G401 (cell line): ENCODE data around the gene SLC7A8. TPM values are rescaled to one million over a fixed set of nuclear protein-coding genes. Genes with fewer than 3 reads are reported as not detected.

Experiments
- DNase-seq: peaks from one replicate; pipeline ENCODE4 v3.0.0-alpha.2; 2015; ENCODE audit warnings: low spot score
- in situ Hi-C: cut with HindIII; loops from 2 replicates; pipeline ENCODE4 v1.10.0; 2016; ENCODE audit warnings: low sequenced_read_pairs, mixed read lengths
- total RNA-seq: library from RNA; depleted of rRNA; stranded (reverse); fragments of >200 nt; shearing (Covaris generic); gene quantifications from 2 replicates; pipeline ENCODE4 v1.2.3, GENCODE V29; 2014

The SLC7A8 gene
- total RNA-seq, 1 experiment from 2014 or later = 15.9 TPM

DNA sequence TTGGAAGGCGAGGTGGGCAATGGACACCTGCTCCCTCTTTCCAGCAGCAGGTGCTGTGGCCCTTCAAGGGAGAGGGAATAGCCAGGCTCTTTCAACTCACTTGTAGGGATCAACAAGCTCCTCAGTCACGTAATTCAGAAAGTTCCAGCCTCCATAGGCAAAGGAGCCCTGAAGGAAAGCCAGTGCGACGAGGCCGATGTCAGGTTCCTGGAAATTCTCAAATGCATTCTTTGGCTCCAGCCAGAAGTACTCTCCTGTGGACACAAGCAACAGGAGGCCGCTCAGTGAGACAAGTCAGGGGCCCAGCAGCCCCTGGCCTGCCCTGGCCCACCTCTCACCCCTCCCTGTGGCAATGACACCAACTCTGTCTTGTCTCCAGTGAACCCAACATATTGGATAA is 43.1 kb downstream of the SLC7A8 start:
- DNase-seq = no peak
- in situ Hi-C loops = no loop called here

DNA sequence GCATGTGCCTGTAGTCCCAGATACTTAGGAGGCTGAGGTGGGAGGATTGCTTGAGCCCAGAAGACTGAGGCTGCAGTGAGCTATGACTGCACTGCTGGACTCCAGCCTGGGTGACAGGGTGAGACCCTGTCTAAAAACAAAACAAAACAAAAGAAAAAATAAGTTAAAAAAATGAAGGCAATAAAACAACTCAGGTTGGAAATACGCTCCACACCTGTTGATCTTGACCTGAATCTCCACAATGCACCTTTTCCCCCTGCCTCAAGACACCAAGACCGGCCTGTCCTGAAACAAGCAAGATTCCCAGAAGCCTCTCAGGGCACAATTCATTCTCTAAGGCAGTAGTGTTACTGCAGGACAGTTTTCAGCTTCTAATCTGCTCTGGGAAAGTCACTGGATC is 43.6 kb downstream of the SLC7A8 start:
- DNase-seq = no peak
- in situ Hi-C loops = no loop called here

DNA sequence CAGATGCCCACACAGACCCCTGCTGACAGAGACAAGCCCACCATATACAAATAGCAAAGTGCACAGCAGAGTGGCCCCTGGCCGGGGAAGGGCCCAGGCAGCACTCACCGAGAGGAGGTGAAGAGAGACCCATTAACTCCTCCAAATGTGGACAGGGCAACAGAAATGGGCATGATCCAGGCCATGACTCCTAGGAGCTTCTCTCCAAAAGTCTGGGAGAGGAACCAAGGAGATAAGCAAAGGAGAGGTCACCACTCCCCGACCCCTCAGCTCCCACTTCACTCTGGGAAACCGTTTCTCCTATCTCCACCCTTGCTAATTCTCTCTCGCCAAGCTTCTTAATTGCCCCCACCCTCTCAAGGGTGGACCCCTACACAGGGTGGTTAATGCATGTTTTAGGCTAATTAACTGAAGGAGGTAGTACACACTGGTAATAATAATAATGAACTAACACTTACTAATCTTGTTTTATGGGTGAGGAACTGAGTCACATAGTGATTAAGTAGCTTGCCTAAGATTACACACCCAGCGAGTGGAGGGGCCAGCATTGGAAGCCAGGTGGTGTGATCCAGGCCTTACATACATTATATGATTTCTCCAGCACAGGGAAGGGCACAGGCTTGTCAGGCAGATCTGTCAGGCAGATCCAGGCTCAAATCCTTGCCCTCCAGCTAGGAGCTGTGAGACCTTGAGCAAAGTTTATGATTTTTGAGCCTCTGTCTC is 45.5 kb downstream of the SLC7A8 start:
- in situ Hi-C loops = no loop called here
- no peak for DNase-seq

DNA sequence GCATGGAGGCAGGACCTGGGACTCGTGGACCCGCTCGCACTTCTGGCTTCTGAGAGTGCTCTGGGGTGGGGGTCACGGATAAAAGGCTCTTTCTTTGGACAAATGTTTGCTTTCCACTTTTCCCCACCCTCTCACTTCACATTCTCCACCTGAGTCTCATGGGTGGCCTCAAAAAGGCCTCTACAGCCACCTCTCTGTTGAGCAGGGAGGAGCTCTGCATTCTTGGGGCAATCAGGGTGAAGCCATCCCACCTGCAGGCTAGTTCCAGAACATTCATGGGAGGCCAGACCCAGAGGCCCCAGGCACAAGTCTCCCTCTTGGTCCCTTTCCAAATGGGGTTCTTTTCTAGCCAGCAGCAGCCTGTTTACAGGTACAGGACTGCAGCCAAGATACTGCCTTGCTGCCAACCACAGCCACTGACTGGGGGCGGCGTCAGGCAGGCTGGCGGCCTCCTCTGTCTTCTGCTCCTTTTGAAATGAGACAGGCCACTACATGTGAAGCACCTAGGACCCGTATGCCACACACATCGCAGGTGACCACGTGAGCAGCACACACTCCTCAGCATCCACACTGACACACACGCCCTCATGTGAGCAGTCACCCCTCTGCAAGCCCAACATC is 46.2 kb downstream of the SLC7A8 start:
- in situ Hi-C loops = no loop called here
- peak; percentile 63 for DNase-seq

DNA sequence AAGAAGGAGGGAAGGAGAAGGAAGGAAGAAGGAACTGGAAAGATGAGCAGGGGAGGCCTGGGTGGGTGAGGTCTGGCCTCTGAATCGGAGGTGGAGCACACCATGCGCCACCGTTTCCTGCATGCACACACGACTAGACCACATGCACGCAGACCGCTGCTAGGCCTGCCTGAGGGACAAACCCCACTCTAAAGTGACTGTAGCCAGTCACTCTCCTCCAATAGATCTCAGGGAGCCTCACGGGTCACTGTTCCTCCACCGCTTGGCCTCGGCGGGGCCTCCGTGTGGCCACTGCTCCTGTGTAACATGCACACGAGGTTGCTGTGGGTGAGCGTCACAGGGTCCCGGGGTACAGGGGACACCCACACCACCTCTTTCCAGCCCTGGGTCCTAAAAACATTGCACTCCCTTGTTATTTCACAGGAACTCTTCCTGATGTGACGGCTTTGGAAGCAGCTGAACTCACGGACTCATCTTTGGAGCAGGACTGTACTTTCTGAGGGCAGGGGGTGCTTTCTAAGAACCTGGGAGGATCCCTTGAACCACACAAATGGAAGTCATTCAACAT is 46.8 kb downstream of the SLC7A8 start:
- DNase-seq = no peak
- in situ Hi-C loops = no loop called here

DNA sequence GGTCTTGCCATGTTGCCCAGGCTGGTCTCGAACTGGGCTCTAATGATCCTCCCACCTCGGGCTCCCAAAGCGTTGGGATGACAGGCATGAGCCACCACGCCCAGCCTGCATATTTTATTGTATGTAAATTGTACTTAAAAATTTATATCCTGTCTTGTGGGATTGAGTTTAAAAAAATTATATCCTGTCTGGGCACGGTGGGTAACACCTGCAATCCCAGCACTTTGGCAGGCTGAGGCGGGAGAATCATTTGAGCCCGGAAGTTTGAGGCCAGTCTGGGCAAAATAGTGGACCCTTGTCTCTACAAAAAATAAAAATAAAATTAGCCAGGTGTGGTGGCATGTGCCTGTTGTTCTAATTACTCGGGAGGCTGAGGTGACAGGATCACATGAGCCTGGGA is 50.5 kb downstream of the SLC7A8 start:
- DNase-seq = no peak
- in situ Hi-C loops = no loop called here

DNA sequence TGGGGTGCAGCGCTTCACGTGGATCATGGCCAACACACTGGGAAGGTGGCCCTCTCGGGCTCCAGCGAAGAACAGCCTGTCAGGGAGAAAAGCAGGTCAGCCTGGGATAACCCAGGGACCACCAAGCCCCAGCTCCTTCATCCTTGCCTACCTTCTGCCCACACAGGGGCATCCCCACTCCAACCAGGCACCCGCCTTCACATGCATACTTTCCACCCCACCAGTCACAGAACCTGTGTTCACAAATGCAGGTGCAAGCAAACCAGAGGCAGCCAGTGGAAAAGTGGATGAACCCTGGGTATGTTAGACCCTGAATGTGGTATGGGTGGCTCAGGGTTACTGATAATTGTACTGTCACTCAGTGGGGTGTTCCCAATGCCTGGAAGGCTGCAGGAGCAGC is 52.0 kb downstream of the SLC7A8 start:
- no peak for DNase-seq
- in situ Hi-C loops = no loop called here

DNA sequence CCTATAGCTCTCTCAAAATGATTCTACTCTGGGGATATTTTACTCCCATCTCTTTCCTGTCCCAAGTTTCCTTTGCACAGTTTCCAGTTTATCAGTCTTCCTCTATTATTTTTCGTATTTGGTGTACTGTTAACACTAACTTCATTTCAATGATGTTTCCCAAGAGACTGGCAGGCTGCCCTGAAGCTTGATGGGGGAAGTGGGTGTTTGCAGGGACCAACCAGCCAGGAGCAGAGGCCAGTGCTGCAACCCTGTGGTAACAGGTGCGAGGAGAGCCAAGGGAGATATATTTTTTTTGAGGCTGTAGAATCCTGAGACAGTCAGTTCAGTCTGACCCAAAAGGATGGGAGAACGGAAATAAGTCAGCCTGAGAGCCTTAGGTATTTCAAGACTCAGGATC is 52.6 kb downstream of the SLC7A8 start:
- no peak for DNase-seq
- in situ Hi-C loops = no loop called here

DNA sequence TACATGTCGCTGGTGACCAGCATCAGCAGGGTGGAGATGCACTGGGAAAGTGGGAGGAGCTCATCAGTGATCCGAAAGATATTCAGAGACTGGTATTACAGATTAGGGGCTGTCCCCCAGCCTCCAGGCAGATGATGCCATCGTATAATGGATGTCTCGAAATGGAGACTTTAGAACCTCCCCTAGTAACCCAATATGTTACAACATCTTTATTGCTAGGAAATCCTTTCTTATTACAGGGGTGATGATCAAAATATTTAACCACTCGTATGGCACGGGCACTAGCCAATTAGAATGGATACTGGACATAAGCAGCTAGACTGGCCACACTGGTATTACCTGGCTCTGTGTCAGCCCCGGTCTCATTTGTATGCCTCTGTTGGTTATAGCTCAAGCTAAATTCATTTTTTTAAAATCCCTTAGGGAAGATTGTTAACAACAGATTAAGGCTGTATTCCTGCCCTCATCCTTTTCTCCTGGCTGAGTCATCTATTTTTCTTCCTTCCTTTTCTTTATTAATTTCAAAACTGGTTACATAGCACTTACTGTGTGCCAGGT is 53.6 kb downstream of the SLC7A8 start:
- no peak for DNase-seq
- in situ Hi-C loops = no loop called here

DNA sequence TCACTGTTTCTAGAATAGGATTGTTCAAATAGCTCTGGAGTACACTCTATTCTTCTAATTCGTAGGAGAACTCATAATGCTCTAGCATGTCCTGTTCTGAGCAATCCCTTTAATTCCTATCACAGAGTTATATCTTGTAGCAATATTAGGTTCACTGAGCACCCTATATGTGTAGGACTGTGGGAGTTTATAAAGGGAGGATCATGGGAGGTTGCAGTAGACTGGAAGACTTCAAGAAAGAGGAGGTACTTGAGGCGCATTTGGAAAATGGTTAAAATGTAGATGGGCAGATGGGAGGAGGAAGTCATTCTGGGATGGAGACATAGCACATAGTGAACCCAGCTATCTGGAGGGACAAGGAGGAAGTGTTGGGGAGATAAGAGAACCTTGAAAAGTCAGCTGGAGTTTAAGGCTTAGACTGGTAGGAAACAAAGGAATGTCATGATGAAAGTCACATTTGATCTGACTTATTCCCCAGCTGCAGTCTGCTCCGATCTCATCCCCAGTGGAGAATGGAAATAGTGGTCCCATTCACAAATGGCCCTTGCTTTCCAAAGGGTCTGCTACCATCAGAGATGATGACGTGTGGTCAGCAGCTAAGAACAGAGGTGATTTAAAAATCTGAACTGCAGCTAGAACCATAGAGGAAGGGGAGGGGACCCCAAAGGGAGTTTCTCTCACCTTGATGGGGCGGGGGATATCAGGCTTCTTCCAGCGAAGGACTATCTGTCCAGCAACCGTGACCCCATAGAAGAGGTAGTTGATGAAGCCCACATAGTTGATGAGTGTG is 54.3 kb downstream of the SLC7A8 start:
- in situ Hi-C loops = no loop called here
- DNase-seq = no peak

DNA sequence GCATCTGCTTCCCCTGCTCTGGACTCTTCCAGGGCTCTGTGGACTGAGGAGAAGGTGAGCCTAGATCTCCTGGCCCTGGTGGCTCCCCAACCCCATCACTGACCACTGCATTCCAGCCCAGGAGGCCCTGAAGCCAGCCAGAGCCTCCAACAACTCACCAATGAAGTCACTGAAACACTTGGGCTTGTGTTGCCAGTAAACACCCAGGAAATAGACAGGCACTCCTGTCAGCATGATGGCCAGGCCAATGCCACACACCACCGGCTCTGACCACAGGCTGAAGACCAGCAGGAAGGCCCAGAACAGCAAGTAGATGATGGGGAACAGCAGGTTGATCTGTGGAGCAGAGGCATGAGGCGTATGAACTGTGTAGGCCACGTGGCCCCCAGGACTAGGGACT is 55.6 kb downstream of the SLC7A8 start:
- in situ Hi-C loops = no loop called here
- no peak for DNase-seq

DNA sequence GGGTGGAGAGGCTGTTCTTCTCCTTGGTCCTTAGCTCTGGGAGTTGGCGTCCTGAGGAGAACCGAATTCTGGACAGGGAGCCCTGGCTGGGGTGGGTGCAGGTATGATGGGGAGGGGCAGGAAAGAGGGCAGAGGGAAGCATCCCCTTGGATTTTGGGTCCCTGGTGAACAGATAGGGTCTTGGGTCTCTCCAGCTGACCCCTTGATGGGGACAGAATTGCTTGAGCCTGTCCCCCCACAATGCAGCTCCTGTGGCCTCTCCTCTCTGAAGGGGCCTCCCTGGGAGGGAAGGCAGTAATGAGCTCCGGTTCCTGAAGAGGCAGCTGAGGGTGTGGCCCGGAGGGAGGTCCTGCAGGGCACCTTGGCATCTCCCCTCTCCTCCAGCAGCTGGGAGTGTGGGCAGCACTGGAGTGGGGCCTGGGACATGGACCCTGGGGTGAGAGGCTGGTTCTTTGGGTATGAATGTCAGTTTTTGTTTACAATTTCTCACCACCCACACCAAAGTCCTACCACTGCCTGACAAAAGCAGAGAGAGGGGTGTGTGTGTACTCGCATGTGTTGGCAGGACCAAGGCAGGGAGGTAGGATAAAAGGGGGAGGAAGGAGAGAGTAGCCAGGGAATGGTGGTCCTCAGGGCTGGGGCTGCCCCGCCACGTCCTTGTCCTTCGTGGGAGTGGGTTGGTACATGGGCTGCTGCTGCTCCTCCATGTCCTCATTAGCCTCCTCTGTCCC is 56.7 kb downstream of the SLC7A8 start:
- in situ Hi-C loops = no loop called here
- DNase-seq = no peak

DNA sequence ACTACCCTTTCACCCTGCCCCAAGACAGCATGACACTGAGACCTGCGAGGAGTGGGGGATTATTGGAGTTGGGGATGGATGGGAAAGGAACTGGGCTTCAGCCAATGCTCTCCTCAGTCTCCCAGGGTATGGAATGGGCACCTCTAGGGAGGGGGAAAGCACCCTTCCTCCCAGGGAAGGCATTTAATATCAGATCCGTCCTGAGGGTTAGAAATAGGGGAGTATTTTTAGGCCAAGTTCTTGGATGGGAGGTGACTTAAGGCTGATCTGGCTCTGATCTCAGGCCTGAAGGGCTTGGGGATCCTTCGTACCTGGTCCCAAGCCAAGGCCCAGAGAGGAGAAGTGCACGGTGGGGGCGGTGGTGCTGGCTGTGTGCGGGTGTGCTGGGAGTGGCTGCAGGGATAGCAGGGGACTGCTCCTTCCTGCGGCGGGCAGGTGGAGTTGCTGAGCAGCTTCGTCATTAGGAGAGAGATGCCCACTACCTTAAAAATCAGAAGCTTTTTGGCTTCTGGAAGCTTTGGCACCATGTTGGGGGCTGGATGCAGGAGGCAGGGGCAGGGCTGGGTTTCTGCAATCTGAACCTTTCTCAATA is 57.4 kb downstream of the SLC7A8 start:
- no peak for DNase-seq
- in situ Hi-C loops = no loop called here

DNA sequence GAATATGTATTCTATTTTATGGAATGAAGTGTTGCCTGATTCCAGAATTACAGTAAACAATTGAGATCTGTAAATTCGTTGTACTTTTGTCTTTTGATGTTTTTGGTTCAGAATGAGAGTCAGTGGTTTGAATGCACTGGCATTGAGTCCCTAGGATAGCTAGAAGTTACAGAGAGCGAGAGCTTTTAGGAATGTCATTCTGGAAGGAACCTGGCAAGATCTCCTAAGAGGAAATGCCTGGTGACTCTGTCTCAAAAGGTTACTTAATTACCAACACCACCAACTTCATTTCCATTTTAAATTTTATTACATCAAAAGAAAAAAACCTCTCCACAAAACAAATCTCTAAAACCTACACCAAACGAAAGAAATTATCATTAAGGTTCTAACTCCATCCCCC is 58.4 kb downstream of the SLC7A8 start:
- in situ Hi-C loops = no loop called here
- no peak for DNase-seq

DNA sequence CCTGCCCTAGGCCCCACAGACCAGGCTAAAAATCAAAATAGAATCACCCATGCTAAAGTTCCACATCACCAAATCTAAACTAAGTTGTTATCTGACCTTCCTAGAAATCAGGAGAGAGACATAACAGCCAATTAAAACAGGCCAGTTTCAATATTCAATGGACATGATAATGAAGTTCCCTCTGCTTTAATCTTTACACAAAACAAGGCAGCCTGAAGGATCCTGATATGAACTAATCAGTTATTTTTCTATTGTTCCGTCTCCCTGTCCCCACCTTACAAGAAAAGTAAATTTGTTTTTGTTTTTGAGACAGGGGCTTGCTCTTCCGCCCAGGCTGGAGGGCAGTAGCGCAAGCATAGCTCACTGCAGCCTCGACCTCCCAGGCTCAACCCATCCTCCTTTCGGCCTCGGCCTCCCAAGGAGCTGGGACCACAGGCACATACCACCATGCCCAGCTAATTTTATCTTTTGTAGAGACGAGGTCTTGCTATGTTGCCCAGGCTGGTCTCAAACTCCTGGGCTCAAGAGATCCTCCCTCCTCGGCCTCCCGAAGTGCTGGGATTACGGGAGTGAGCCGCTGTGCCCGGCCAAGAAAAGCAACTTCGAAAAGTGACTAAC is 59.0 kb downstream of the SLC7A8 start:
- in situ Hi-C loops = no loop called here
- DNase-seq = no peak

DNA sequence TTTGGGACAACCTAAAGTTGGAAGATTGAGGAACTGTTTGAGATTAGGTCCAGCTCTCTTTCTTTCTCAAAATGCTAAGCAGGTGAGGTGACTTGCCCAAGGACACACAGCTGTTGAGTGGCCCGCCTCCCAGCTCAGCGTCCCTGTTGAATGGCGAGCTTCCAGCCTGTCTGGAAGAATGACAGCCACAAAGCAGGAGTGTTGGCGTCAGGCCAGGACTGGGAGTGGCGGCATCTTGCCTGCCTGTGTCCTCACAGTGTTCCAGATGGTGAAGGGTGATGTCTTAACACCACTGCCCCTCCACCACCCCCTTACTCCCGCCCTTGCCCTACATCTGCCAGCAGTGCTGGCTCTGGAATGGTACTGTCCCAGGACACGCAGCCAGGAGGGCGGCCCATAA is 60.0 kb downstream of the SLC7A8 start:
- in situ Hi-C loops = no loop called here
- DNase-seq = no peak

DNA sequence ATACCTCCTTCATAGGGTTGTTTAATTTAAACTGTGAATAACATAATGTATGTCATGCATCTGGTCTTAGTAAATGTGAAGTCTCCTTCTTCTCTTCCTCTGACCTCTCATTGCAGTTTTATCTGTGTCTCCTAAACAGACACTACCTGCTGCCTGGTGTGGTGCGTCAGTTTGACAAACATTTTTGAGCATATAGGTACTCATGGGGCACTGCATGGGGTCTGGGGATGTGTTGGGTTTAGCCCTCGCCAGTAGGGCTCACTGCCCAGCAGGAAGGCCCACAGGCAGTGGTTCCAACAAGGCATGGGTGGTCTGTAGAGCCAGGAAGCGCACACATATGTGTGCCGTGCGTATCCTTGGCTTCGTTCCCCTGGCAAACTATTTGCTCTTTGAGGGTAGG is 61.4 kb downstream of the SLC7A8 start:
- DNase-seq = no peak
- in situ Hi-C loops = no loop called here

DNA sequence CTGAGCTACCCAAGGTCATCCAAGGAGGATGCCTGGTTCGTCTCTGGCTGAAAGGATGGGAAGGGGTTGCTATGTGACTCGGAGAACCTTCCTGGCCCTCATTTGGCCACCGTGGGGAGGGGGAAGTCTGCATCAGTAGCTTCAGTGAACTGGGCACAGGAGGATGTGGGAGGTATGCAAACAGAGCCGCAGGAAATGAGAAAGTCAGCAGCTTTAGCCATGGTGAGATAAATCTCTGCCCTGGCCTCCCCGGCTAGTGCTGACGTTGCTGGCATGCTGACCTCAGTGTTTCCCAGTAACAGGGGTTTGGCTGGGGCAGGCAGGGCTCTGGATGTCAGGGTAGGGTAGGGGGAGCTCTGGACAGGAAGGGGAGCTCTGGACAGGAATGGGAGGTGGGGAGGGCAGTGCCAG is 62.1 kb downstream of the SLC7A8 start:
- peak; percentile 14 for DNase-seq
- in situ Hi-C loops = no loop called here
